ENCODE measurements around the gene LRP8.

- no peak for TF ChIP-seq EZH2 (IDR thresholded peaks at IDR 0.05; ENCODE audit: insufficient read depth, poor library complexity, severe bottlenecking)
- TF ChIP-seq EZH2phosphoT487 (IDR thresholded peaks at IDR 0.05; ENCODE audit: insufficient read depth, low read depth) = no peak
Observed at GRCh38 chr1:53324728-53325297, 3.1 kb downstream of the LRP8 start.

All from GM23248 (cell line).